ENCODE results near the gene FSD1. TPM values are rescaled to one million over a fixed set of nuclear protein-coding genes. Genes with fewer than 3 reads are reported as not detected.

FSD1 gene
- total RNA-seq, 1 donor from 2014 or later = not detected

DNA sequence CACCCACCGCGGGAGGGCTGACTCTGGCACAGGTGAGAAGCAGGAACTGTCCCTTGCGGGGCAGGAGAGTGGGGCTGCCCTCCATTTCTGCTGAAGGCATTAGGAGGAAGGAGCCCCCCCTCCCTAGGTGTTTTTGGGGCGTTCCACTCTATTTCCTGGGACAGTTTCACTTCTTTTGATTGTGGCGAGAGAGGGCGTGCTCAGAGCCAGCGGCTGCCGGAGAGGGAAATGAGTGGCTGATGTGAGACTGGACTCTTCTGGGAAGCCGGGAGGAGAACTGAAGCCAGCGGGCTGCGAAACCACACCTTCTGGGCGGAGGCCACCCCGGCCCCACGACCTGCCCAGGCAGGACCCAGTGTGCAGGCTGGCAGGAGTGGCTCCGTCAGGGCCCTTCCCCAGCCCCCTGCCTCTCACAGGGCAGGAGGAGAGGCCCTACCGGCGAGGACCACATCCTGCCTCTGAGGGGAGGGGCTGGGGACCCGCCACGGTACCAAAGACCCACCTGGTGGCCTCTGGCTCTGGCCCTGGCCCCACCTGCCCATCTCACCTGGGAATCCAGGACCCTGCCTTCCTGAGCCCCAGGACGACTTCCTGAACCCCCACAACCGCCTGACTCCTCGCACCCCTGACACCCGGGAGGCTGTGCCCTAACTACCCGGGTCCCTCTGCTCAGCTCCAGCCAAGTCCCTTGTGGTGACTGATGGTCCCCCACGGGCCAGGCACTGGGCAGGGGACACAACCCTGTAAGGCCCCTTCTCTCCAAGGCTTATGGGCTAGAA lies 64.9 kb downstream of the FSD1 start:
- ATAC-seq (no peak), DNase-seq (ENCODE audit: missing footprints) (no peak)
- intact Hi-C loops (cut with DNase I) = no loop called here

DNA sequence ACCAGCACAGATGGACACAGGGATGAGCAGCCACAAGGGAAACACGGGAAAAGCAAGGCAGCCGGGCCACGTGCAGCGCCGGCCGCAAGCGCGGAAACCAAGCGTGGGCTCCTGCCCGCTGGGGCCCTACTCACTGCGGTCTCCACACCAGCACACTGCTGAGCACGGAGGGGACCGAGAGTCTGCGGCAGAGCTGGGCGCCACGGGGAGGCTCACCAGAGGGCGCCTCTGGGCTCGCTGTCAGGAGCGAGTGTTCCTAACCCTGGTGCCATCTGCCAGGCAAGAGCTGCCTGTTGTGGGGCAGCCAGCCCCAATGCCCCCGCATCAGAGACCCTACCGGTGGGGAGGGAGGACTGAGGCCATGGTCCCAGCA lies 65.5 kb downstream of the FSD1 start:
- intact Hi-C loops (cut with DNase I) = no loop called here
- DNase-seq (ENCODE audit: missing footprints) = no peak
- no peak for ATAC-seq

DNA sequence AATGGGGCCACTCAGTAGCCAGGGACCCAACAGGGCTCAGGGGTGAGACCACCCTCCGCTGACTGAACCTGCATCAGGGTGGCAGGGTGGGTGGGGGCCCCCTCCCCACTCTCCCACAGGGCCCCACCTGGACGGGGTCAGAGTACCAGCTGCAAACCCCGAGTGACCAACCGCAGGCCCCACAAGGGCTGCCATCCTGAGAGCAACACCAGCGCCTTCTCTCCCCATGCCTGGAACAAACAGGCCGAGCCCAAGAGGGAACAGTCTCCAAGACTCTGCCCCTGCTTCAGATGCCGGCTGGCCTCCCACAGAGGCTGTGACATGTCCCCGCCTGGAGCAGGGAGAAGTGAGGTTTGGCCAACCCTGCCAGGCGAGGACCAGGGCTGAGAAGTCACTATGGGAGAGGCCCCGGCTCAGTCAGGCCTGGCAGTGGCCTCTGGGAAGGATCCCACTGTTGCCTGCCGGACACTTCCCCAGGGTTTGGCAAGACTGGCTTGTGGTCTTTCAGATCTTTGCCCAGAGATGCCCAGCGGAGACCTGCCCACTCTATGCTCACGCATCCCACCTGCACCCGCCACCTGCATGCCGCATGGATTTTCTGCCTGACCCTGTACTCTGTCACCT lies 66.1 kb downstream of the FSD1 start:
- intact Hi-C loops (cut with DNase I) = no loop called here
- ATAC-seq (no peak), DNase-seq (ENCODE audit: missing footprints) (no peak)

DNA sequence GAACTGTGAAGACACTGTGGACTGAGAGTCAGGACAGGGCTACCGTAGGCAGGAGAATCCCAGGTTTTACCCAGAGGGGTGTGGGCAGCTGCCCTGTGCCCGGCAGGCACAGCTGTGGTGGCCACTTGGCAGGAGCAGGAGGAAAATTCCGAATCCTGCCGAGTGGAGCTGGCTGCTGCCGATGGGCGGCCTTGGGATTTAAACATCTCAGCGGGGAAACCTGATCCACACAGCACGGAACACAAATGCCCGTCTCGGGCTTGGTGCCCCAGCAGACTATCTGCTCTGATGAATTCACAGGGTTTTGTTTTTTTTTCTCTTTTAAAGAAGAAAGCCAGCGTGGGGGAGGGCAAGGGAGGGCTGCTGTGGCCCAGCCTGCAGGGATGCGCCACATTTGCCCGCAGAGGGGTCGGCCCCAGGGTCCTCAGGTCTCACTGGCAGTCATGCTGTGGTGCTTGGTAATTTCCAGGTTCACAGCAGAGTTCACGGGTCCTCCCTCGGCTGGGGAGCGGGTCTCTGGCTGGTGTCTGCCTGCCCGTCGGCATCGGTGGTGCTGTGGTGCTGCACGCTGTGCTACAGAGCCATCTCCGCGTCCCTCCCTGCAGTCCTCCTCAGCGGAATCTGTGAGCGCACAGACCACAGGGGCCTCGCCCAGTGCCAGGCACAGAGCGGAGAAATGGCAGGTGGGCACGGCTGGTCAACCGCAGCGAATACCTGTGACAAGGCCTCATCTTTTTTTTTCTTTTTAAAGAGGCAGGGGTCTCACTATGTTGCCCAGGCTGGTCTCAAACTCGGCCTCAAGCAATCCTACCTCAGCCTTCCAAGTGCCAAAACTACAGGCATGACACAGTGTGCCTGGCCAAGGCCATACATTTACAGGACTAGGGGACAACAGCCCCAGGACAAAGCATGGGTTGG lies 67.1 kb downstream of the FSD1 start:
- ATAC-seq (no peak), DNase-seq (ENCODE audit: missing footprints) (no peak)
- intact Hi-C loops (cut with DNase I) = no loop called here

DNA sequence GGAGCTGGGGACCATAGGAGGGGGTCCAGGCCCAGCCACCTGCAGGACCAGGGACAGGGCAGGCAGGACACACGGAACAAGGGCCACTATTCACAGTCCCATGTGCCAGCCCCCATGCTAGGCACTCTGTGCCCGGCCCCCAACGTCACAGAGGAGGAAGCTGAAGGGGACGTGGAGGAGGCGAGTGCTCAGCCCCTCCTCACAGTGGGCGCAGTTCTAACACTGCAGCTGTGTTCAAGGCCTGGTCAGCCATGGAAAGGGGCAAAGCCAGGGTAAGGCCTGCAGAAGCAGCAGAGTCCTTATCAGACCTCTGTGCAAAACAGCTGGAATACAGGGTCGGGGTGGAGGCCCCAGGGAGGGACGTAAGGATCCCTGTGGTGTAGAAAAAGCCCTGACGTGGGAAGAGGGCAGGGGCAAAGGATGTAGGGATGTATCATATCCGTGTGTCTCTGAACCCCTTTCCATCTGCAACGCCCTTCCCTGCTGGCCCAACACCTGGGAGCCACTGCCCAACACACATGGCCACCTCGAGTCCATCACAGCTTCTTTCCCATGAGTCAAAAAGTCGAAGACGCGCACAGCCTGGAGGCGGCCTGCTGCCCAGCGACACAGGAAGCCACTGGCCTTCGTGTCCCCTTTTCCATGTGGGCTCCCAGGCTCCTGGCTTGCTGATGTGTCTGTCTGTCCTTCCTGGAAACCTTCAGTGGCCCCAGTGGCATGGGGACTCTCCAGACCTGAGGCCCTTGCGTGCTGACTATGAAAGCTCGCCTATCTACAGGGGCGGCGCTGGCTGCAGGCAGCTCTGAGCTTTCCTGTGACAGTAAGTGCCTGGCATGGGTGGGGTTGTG lies 68.0 kb downstream of the FSD1 start:
- DNase-seq (ENCODE audit: missing footprints) (no peak), ATAC-seq (no peak)
- intact Hi-C loops (cut with DNase I) = no loop called here

DNA sequence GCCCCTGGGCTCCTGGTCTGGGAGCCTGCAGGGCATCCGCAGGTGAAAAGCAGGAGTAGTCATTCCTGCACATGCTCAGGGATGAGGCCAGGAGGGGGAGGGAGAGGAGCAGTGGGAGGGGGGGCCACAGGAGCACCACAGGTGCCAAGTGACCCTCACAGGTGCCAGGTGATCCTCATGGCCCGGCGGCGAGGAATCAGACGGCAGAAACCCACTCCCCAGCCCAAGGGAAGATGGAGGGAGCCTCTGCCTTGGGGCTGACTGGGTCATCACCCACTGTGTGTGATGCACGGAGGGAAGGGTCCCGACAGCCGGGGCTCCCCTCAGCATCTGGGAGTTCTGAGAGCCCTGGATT lies 68.6 kb downstream of the FSD1 start:
- ATAC-seq = no peak
- intact Hi-C loops (cut with DNase I) = no loop called here
- DNase-seq (ENCODE audit: missing footprints) = no peak

Other genes with a start within 250 kb of the FSD1 start
- 30.8 TPM for gene ZBTB7A, start 237.7 kb upstream of the FSD1 start, total RNA-seq
- gene MAP2K2, start 180.5 kb upstream of the FSD1 start, total RNA-seq = 138 TPM
- gene CREB3L3, start 151.0 kb upstream of the FSD1 start, total RNA-seq = not detected
- gene SIRT6, start 122.0 kb upstream of the FSD1 start, total RNA-seq = 10.4 TPM
- gene ANKRD24, start 121.9 kb upstream of the FSD1 start, total RNA-seq = 0.19 TPM
- gene EBI3, start 75.1 kb upstream of the FSD1 start, total RNA-seq = 0.73 TPM
- 9.2 TPM for gene YJU2, start 57.5 kb upstream of the FSD1 start, total RNA-seq
- not detected for gene SHD, start 25.3 kb upstream of the FSD1 start, total RNA-seq
- not detected for gene TMIGD2, start 2.2 kb upstream of the FSD1 start, total RNA-seq
- gene STAP2, start 34.2 kb downstream of the FSD1 start, total RNA-seq = 4.3 TPM
- 21.0 TPM for gene MPND, start 39.0 kb downstream of the FSD1 start, total RNA-seq
- 22.0 TPM for gene SH3GL1, start 95.9 kb downstream of the FSD1 start, total RNA-seq
- gene CHAF1A, start 98.0 kb downstream of the FSD1 start, total RNA-seq = 5.9 TPM
- gene UBXN6, start 153.2 kb downstream of the FSD1 start, total RNA-seq = 119 TPM
- 28.2 TPM for gene HDGFL2, start 167.7 kb downstream of the FSD1 start, total RNA-seq
- 241 TPM for gene PLIN4, start 213.9 kb downstream of the FSD1 start, total RNA-seq
- gene PLIN5, start 230.6 kb downstream of the FSD1 start, total RNA-seq = 50.4 TPM
- 0.73 TPM for gene LRG1, start 235.4 kb downstream of the FSD1 start, total RNA-seq